K562 (cell line): ENCODE results near the gene MAD2L1BP. TPM values are rescaled to one million over a fixed set of nuclear protein-coding genes. Genes with fewer than 3 reads are reported as not detected.

ENCODE experiments used
- CBX2 ChIP-seq: fragments of 200-600 bp; sonication (generic); IDR thresholded peaks from one replicate; pipeline ENCODE4 v1.6.1; 2012; ENCODE audit warnings: mild to moderate bottlenecking, low read length, inconsistent platforms; ENCODE audit not compliant: insufficient read depth, poor library complexity, severe bottlenecking
- CC2D1A ChIP-seq: fragments of 450-650 bp; IDR thresholded peaks from 2 replicates; pipeline ENCODE4 v1.6.1; 2017; ENCODE audit warnings: mild to moderate bottlenecking
- CREB3 ChIP-seq: fragments of 450-650 bp; conservative IDR thresholded peaks from 2 replicates; pipeline ENCODE4 v1.6.1; 2016; ENCODE audit warnings: missing genetic modification characterization, low read depth, mild to moderate bottlenecking, missing compliant biosample characterization, moderate library complexity
- FIP1L1 ChIP-seq: fragments of 200-400 bp; formaldehyde crosslinking; IDR thresholded peaks from 2 replicates; pipeline ENCODE4 v1.6.1; 2018; ENCODE audit warnings: mild to moderate bottlenecking, low read depth, low read length; ENCODE audit not compliant: poor library complexity, severe bottlenecking
- GABPA ChIP-seq: fragments of 200-800 bp; sonication (Bioruptor generic); conservative IDR thresholded peaks from 2 replicates; pipeline ENCODE4 v1.6.1; 2016; ENCODE audit warnings: low read depth, missing genetic modification characterization, missing compliant biosample characterization
- HNRNPLL ChIP-seq: fragments of 200-400 bp; formaldehyde crosslinking; IDR thresholded peaks from 2 replicates; pipeline ENCODE4 v1.6.1; 2017; ENCODE audit warnings: low read length, low read depth, mild to moderate bottlenecking; ENCODE audit not compliant: poor library complexity, severe bottlenecking
- NRF1 ChIP-seq, 2 experiments: fragments of 450-650 bp; IDR thresholded peaks in 1 of 2; conservative IDR thresholded peaks in 1 of 2; 2 replicates each; pipeline ENCODE4 v1.6.1; 2014; ENCODE audit warnings: mild to moderate bottlenecking in 2 of 2
- RB1 ChIP-seq: fragments of 450-650 bp; IDR thresholded peaks from 2 replicates; pipeline ENCODE4 v1.6.1; 2017; ENCODE audit warnings: low read depth, mild to moderate bottlenecking
- SMARCA4 ChIP-seq: fragments of 450-650 bp; IDR thresholded peaks from 2 replicates; pipeline ENCODE4 v1.6.1; 2016
- THRAP3 ChIP-seq: fragments of 450-650 bp; IDR thresholded peaks from 2 replicates; pipeline ENCODE4 v1.6.1; 2016; ENCODE audit warnings: mild to moderate bottlenecking, inconsistent platforms, borderline replicate concordance
- ZBTB49 ChIP-seq: sonication (generic); formaldehyde crosslinking; IDR thresholded peaks from 2 replicates; pipeline ENCODE4 v1.8.0; 2022; ENCODE audit warnings: missing genetic modification reagents, mild to moderate bottlenecking, borderline replicate concordance
- ZKSCAN8 ChIP-seq: fragments of 200-800 bp; sonication (Bioruptor generic); IDR thresholded peaks from 2 replicates; pipeline ENCODE4 v1.6.1; 2016; ENCODE audit warnings: missing genetic modification characterization, missing compliant biosample characterization
- ZNF589 ChIP-seq: fragments of 200-800 bp; sonication (Bioruptor generic); IDR thresholded peaks from 2 replicates; pipeline ENCODE4 v1.6.1; 2016; ENCODE audit warnings: low read depth, missing genetic modification characterization, missing compliant biosample characterization
- polyA plus RNA-seq, 8 experiments: library from polyadenylated mRNA; depleted of rRNA in 4 of 8; stranded (reverse) in 5 of 8; unstranded in 3 of 8; fragments of >200 nt; fragmentation: Nextera tagmentation in 2 of 8; fragmentation: Illumina TruSeq in 1 of 8; extraction: Ambion mirVana in 2 of 8; extraction: Trizol in 1 of 8; gene quantifications; 2 replicates each; pipeline versions ENCODE4 v1.2.1 to v1.2.3, GENCODE V29; 2011 to 2014; ENCODE audit warnings: inconsistent platforms in 1 of 8, missing spikeins in 1 of 8
- total RNA-seq, 7 experiments: library from RNA; depleted of rRNA in 6 of 7; stranded (reverse); fragments of >200 nt in 6 of 7; fragmentation: Illumina TruSeq in 2 of 7; extraction: Trizol in 2 of 7; gene quantifications; 2 replicates each; pipeline versions ENCODE4 v1.2.1 to v1.2.3, GENCODE V29; 2011 to 2021; ENCODE audit warnings: low replicate concordance in 1 of 7
- TF ChIP-seq, protein P1 (sequence below), 2 experiments: fragments of 250-450 bp in 1 of 2; fragments of 450-650 bp in 1 of 2; sonication (Bioruptor Pico) in 1 of 2; IDR thresholded peaks; 2 replicates each; pipeline versions ENCODE4 v1.6.1 to v1.8.0; 2016 to 2021; ENCODE audit warnings: mild to moderate bottlenecking in 2 of 2, moderate library complexity in 2 of 2, missing compliant biosample characterization in 1 of 2, missing genetic modification characterization in 1 of 2
- TF ChIP-seq, protein P2 (sequence below): sonication (generic); formaldehyde crosslinking; IDR thresholded peaks from 2 replicates; pipeline ENCODE4 v1.8.0; 2023; ENCODE audit warnings: mild to moderate bottlenecking, missing genetic modification reagents
- TF ChIP-seq, protein P3 (sequence below): fragments of 450-650 bp; IDR thresholded peaks from 2 replicates; pipeline ENCODE4 v1.6.1; 2017; ENCODE audit warnings: antibody characterized with exemption

Gene MAD2L1BP
- total and polyA plus RNA-seq, 9 of the 15 experiments (the other 6 are each of a cell fraction or from before 2014, with no cell fraction given), result 69.7 to 321 (median 111) TPM

DNA sequence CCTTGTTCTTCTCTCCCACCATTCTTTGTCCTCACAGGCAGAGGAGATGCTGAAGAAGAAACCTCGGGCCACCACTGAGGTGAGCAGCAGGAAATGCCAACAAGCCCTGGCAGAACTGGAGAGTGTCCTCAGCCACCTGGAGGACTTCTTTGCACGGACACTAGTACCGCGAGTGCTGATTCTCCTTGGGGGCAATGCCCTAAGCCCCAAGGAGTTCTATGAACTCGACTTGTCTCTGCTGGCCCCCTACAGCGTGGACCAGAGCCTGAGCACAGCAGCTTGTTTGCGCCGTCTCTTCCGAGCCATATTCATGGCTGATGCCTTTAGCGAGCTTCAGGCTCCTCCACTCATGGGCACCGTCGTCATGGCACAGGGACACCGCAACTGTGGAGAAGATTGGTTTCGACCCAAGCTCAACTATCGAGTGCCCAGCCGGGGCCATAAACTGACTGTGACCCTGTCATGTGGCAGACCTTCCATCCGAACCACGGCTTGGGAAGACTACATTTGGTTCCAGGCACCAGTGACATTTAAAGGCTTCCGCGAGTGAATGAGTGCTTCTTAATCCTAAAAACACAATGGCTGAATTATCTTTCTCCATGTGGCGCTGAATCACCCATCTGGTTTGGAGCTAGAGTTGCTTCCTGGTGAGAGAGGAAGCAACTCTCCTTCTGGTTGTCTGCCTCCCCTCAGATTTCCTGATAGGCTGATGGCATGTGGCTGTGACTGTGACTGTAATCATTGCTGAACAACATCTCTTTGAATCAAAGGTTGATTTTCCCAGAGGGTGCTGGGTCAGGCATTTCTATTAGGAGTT lies 4.6 kb downstream of the MAD2L1BP start (continued):
- TF ChIP-seq, protein P1, sequence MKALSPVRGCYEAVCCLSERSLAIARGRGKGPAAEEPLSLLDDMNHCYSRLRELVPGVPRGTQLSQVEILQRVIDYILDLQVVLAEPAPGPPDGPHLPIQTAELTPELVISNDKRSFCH (CRISPR knock-in tag; IDR thresholded peaks at IDR 0.05), result no peak
- TF ChIP-seq, protein P1 (tag; IDR thresholded peaks at IDR 0.05), result peak; percentile 93
- TF ChIP-seq ZBTB49 (CRISPR knock-in tag), result no peak
- TF ChIP-seq GABPA (tag), result peak; percentile 36; the same call in 1 of the 2 replicates
- TF ChIP-seq CBX2, result no peak
- no peak for TF ChIP-seq NRF1 (conservative IDR thresholded peaks at IDR 0.05 in 1 of 2, IDR thresholded peaks at IDR 0.05 in 1 of 2)
- TF ChIP-seq FIP1L1, result no peak
- no peak for TF ChIP-seq HNRNPLL
- no peak for TF ChIP-seq RB1
- TF ChIP-seq ZKSCAN8, result peak; percentile 57; the same call in 1 of the 2 replicates
- TF ChIP-seq ZNF589 (CRISPR knock-in tag), result peak; percentile 88
- no peak for TF ChIP-seq THRAP3
- peak; percentile 86 for TF ChIP-seq SMARCA4
- TF ChIP-seq CREB3, result peak; percentile 72; the same call in 1 of the 2 replicates
- TF ChIP-seq, protein P2, sequence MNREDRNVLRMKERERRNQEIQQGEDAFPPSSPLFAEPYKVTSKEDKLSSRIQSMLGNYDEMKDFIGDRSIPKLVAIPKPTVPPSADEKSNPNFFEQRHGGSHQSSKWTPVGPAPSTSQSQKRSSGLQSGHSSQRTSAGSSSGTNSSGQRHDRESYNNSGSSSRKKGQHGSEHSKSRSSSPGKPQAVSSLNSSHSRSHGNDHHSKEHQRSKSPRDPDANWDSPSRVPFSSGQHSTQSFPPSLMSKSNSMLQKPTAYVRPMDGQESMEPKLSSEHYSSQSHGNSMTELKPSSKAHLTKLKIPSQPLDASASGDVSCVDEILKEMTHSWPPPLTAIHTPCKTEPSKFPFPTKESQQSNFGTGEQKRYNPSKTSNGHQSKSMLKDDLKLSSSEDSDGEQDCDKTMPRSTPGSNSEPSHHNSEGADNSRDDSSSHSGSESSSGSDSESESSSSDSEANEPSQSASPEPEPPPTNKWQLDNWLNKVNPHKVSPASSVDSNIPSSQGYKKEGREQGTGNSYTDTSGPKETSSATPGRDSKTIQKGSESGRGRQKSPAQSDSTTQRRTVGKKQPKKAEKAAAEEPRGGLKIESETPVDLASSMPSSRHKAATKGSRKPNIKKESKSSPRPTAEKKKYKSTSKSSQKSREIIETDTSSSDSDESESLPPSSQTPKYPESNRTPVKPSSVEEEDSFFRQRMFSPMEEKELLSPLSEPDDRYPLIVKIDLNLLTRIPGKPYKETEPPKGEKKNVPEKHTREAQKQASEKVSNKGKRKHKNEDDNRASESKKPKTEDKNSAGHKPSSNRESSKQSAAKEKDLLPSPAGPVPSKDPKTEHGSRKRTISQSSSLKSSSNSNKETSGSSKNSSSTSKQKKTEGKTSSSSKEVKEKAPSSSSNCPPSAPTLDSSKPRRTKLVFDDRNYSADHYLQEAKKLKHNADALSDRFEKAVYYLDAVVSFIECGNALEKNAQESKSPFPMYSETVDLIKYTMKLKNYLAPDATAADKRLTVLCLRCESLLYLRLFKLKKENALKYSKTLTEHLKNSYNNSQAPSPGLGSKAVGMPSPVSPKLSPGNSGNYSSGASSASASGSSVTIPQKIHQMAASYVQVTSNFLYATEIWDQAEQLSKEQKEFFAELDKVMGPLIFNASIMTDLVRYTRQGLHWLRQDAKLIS (CRISPR knock-in tag), result no peak
- TF ChIP-seq, protein P3, sequence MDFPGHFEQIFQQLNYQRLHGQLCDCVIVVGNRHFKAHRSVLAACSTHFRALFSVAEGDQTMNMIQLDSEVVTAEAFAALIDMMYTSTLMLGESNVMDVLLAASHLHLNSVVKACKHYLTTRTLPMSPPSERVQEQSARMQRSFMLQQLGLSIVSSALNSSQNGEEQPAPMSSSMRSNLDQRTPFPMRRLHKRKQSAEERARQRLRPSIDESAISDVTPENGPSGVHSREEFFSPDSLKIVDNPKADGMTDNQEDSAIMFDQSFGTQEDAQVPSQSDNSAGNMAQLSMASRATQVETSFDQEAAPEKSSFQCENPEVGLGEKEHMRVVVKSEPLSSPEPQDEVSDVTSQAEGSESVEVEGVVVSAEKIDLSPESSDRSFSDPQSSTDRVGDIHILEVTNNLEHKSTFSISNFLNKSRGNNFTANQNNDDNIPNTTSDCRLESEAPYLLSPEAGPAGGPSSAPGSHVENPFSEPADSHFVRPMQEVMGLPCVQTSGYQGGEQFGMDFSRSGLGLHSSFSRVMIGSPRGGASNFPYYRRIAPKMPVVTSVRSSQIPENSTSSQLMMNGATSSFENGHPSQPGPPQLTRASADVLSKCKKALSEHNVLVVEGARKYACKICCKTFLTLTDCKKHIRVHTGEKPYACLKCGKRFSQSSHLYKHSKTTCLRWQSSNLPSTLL, result no peak
- TF ChIP-seq CC2D1A, result peak; percentile 40; the same call in 1 of the 2 replicates
